Choroid plexus epithelial cell (primary cell): ENCODE data around the gene SLC35F3.
A peak's percentile ranks its signal among the peaks of the same experiment; 100 is the strongest.
"Not testable (repeated sequence)": the region's sequence is repeated elsewhere in the genome, so short reads cannot be mapped to it uniquely, and the experiment has no call there.

Source experiments
- DNase-seq: peaks from one replicate; pipeline ENCODE4 v3.0.0-alpha.2; 2010; ENCODE audit warnings: low read depth
- H3K4me3 ChIP-seq: 2 replicates; pipeline ENCODE4 v1.5.1; 2011; ENCODE audit warnings: low read depth, mild to moderate bottlenecking, control low read depth, low read length, moderate library complexity
- CTCF ChIP-seq: conservative IDR thresholded peaks from 2 replicates; pipeline ENCODE4 v1.5.1; 2011; ENCODE audit warnings: low read depth, mild to moderate bottlenecking, control low read depth, inconsistent platforms, low read length, moderate library complexity

Gene SLC35F3

GRCh38 chr1:234150892-234151291, 246.4 kb downstream of the SLC35F3 start:
- H3K4me3 ChIP-seq = no peak overlapping the region
- DNase-seq = no peak
- TF ChIP-seq CTCF = no peak

GRCh38 chr1:234152344-234152743, 247.9 kb downstream of the SLC35F3 start:
- not testable (repeated sequence) for DNase-seq, H3K4me3 ChIP-seq

GRCh38 chr1:234154320-234155251, 250.1 kb downstream of the SLC35F3 start:
- H3K4me3 ChIP-seq = no peak overlapping the region
- TF ChIP-seq CTCF = peak; percentile 76
- DNase-seq = peak; percentile 85

GRCh38 chr1:234162661-234163060, 258.2 kb downstream of the SLC35F3 start:
- no peak for DNase-seq
- no peak for TF ChIP-seq CTCF
- H3K4me3 ChIP-seq = no peak overlapping the region

- no peak for TF ChIP-seq CTCF
- no peak for DNase-seq
Observed at GRCh38 chr1:234163267-234163919, 258.9 kb downstream of the SLC35F3 start.

GRCh38 chr1:234164098-234164709, 259.7 kb downstream of the SLC35F3 start:
- no peak for DNase-seq
- H3K4me3 ChIP-seq = no peak overlapping the region
- TF ChIP-seq CTCF = no peak

More at GRCh38 chr1:234163267-234163919, 258.9 kb downstream of the SLC35F3 start:
- no peak overlapping the region for H3K4me3 ChIP-seq

GRCh38 chr1:234168061-234168724, 263.7 kb downstream of the SLC35F3 start:
- DNase-seq = no peak
- H3K4me3 ChIP-seq = no peak overlapping the region
- no peak for TF ChIP-seq CTCF
